ENCODE measurements around the gene CIDEA. TPM values are rescaled to one million over a fixed set of nuclear protein-coding genes. Genes with fewer than 3 reads are reported as not detected.

CIDEA gene
- total and polyA plus RNA-seq, 9 of the 15 experiments (the other 6 are each of a cell fraction or from before 2014, with no cell fraction given) = not detected

DNA sequence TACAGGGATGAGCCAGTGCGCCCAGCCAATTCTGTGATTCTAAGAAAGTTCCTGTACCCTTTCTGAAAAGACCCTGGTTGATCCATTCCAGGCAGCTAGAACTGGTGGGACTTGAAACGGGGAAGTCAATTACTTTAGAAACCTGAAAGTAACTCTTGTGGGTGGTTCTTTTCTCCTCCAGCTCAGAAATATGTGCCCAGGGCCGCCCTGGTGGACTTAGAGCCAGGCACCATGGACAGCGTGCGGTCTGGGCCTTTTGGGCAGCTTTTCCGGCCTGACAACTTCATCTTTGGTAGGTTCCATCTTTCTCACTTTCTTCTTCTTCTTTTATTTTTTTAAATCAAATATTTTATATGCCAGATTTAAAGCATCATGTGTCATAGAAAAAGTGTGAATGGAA lies 56.6 kb downstream of the CIDEA start:
- in situ Hi-C loops (cut with MboI) (no loop called here), intact Hi-C loops (cut with micrococcal nuclease) (no loop called here)
- Histone ChIP-seq H3K4me1 (replicated peaks in 1 of 2; ENCODE audit: control insufficient read depth in 2 of 2, insufficient read depth in 2 of 2, low read length in 2 of 2) (peaks cover 39 to 40% of the 10 kb centered on the region in 2 experiments), H3K27me3 (ENCODE audit: control insufficient read depth in 2 of 2, insufficient read depth in 2 of 2, low read length in 2 of 2) (no peaks in the 10 kb centered on the region), H2AFZ (ENCODE audit: low read depth, low read length) (no peak overlapping the region), H3K27ac (ENCODE audit: extremely low read depth, low read depth, low read length) (no peak overlapping the region), H3K9me1 (ENCODE audit: control insufficient read depth, insufficient read depth, low read length) (no peaks in the 10 kb centered on the region), H3K9ac (ENCODE audit: insufficient read depth in 1 of 2, low read depth in 2 of 2, low read length in 2 of 2) (no peak overlapping the region), H3K4me3 (no peak overlapping the region), H4K20me1 (replicated peaks; ENCODE audit: control insufficient read depth, insufficient read depth, low read length) (no peaks in the 10 kb centered on the region), H3K79me2 (ENCODE audit: control insufficient read depth, insufficient read depth, low read length) (peaks cover 51% of the 10 kb centered on the region), H3K9me3 (replicated peaks; ENCODE audit: control insufficient read depth, insufficient read depth, low read depth, low read length) (peaks cover 25% of the 10 kb centered on the region), H3K4me2 (ENCODE audit: insufficient read depth, low read length) (no peak overlapping the region), H3K36me3 (ENCODE audit: control insufficient read depth, insufficient read depth, low read length) (peaks cover 58% of the 10 kb centered on the region)
- POLR2A ChIA-PET = interaction anchor here (1.1 to 1.4 kb wide), 3 partner anchors 9 to 13 kb away, joined by 3 to 5 read pairs (median 4); no protein-coding TSS in a partner anchor
- no TSS peak for BruUV-seq (replicated peaks)
- FAIRE-seq (no peak), ATAC-seq (no peak), DNase-seq (ENCODE audit: extremely low read depth in 1 of 4, low spot score in 3 of 4) (peak in 1 of 4 experiments; percentile 2)
- no peak for TF ChIP-seq TRIM24 (IDR thresholded peaks at IDR 0.05)
- no peak for TF ChIP-seq NFYB (IDR thresholded peaks at IDR 0.05; ENCODE audit: extremely low read depth, insufficient read length)
- no peak for TF ChIP-seq ZNF512 (tag; IDR thresholded peaks at IDR 0.05)
- TF ChIP-seq ZNF224 (CRISPR knock-in tag; IDR thresholded peaks at IDR 0.05) = no peak
- TF ChIP-seq, protein P1, sequence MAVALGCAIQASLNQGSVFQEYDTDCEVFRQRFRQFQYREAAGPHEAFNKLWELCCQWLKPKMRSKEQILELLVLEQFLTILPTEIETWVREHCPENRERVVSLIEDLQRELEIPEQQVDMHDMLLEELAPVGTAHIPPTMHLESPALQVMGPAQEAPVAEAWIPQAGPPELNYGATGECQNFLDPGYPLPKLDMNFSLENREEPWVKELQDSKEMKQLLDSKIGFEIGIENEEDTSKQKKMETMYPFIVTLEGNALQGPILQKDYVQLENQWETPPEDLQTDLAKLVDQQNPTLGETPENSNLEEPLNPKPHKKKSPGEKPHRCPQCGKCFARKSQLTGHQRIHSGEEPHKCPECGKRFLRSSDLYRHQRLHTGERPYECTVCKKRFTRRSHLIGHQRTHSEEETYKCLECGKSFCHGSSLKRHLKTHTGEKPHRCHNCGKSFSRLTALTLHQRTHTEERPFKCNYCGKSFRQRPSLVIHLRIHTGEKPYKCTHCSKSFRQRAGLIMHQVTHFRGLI (CRISPR knock-in tag; IDR thresholded peaks at IDR 0.05) = no peak
- TF ChIP-seq TCF7 (IDR thresholded peaks at IDR 0.05; ENCODE audit: borderline replicate concordance) = no peak
- no peak for TF ChIP-seq ZNF696 (CRISPR knock-in tag; conservative IDR thresholded peaks at IDR 0.05)
- TF ChIP-seq CBX5 (IDR thresholded peaks at IDR 0.05; ENCODE audit: borderline replicate concordance, low read depth) = no peak
- TF ChIP-seq, protein P2, sequence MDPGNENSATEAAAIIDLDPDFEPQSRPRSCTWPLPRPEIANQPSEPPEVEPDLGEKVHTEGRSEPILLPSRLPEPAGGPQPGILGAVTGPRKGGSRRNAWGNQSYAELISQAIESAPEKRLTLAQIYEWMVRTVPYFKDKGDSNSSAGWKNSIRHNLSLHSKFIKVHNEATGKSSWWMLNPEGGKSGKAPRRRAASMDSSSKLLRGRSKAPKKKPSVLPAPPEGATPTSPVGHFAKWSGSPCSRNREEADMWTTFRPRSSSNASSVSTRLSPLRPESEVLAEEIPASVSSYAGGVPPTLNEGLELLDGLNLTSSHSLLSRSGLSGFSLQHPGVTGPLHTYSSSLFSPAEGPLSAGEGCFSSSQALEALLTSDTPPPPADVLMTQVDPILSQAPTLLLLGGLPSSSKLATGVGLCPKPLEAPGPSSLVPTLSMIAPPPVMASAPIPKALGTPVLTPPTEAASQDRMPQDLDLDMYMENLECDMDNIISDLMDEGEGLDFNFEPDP (CRISPR knock-in tag; IDR thresholded peaks at IDR 0.05) = no peak
- WGBS (ENCODE audit: insufficient coverage, low coverage, missing lambda C conversion rate) = 100% methylated on average over 6 of the region's 6 CpGs
- CTCF ChIA-PET (ENCODE audit: low intra/inter-chr PET ratio) = no interaction called here

Data from K562 (cell line).